Measurements from ENCODE around the gene GDPD1.

- TF ChIP-seq CTCF (IDR thresholded peaks at IDR 0.05; ENCODE audit: poor library complexity, severe bottlenecking) (no peak), EZH2 (IDR thresholded peaks at IDR 0.05; ENCODE audit: borderline replicate concordance, insufficient read depth, low read length, poor library complexity, severe bottlenecking) (no peak), EP300 (conservative IDR thresholded peaks at IDR 0.05; ENCODE audit: poor library complexity, severe bottlenecking) (no peak), RAD21 (conservative IDR thresholded peaks at IDR 0.05) (no peak), REST (IDR thresholded peaks at IDR 0.05; ENCODE audit: borderline replicate concordance) (no peak), MXI1 (conservative IDR thresholded peaks at IDR 0.05; ENCODE audit: poor library complexity, severe bottlenecking) (no peak), TAF1 (IDR thresholded peaks at IDR 0.05; ENCODE audit: low read depth) (no peak)
Observed at GRCh38 chr17:59193336-59193862, 26.9 kb upstream of the GDPD1 start.

Data from neural cell (in vitro differentiated cells).